Measurements from ENCODE around the gene PCBP3. TPM values are rescaled to one million over a fixed set of nuclear protein-coding genes. Genes with fewer than 3 reads are reported as not detected.
"Not testable (repeated sequence)": the region's sequence is repeated elsewhere in the genome, so short reads cannot be mapped to it uniquely, and the experiment has no call there.

The PCBP3 gene
- total RNA-seq, 1 donor from 2014 or later, result 0.72 TPM

GRCh38 chr21:45790427-45790826 is 146.9 kb downstream of the PCBP3 start:
- ATAC-seq, result no peak

GRCh38 chr21:45791562-45792418 is 148.3 kb downstream of the PCBP3 start:
- ATAC-seq, result no peak

GRCh38 chr21:45792682-45793383 is 149.3 kb downstream of the PCBP3 start:
- no peak for ATAC-seq

GRCh38 chr21:45794027-45794426 is 150.5 kb downstream of the PCBP3 start:
- no peak for ATAC-seq

- ATAC-seq, result no peak
These were observed 152.5 kb downstream of the PCBP3 start for GRCh38 chr21:45796003-45796402.

- ATAC-seq, result peak; percentile 29
These were observed 153.8 kb downstream of the PCBP3 start for GRCh38 chr21:45797338-45797737.

- no peak for ATAC-seq
These were observed 156.3 kb downstream of the PCBP3 start for GRCh38 chr21:45799765-45800338.

GRCh38 chr21:45800339-45801080 is 157.0 kb downstream of the PCBP3 start:
- ATAC-seq, result no peak

GRCh38 chr21:45801129-45801964 is 157.8 kb downstream of the PCBP3 start:
- ATAC-seq, result no peak

- ATAC-seq, result no peak
These were observed 158.5 kb downstream of the PCBP3 start for GRCh38 chr21:45801989-45802388.

GRCh38 chr21:45802425-45802824 is 158.9 kb downstream of the PCBP3 start:
- ATAC-seq, result no peak

GRCh38 chr21:45802956-45803617 is 159.6 kb downstream of the PCBP3 start:
- no peak for ATAC-seq

- ATAC-seq, result no peak
These were observed 160.3 kb downstream of the PCBP3 start for GRCh38 chr21:45803618-45804340.

GRCh38 chr21:45804809-45805313 is 161.3 kb downstream of the PCBP3 start:
- no peak for ATAC-seq

- no peak for ATAC-seq
These were observed 161.8 kb downstream of the PCBP3 start for GRCh38 chr21:45805321-45805720.

GRCh38 chr21:45806042-45806441 is 162.5 kb downstream of the PCBP3 start:
- ATAC-seq, result no peak

- ATAC-seq, result not testable (repeated sequence)
These were observed 165.1 kb downstream of the PCBP3 start for GRCh38 chr21:45808663-45809062.

- ATAC-seq, result no peak
These were observed 165.9 kb downstream of the PCBP3 start for GRCh38 chr21:45809421-45809820.

- ATAC-seq, result no peak
These were observed 167.6 kb downstream of the PCBP3 start for GRCh38 chr21:45811136-45811535.

GRCh38 chr21:45814210-45814940 is 170.8 kb downstream of the PCBP3 start:
- not testable (repeated sequence) for ATAC-seq

All from esophagus mucosa (tissue), 1 donor.